ENCODE measurements around the gene PLEK2.

Gene PLEK2

DNA sequence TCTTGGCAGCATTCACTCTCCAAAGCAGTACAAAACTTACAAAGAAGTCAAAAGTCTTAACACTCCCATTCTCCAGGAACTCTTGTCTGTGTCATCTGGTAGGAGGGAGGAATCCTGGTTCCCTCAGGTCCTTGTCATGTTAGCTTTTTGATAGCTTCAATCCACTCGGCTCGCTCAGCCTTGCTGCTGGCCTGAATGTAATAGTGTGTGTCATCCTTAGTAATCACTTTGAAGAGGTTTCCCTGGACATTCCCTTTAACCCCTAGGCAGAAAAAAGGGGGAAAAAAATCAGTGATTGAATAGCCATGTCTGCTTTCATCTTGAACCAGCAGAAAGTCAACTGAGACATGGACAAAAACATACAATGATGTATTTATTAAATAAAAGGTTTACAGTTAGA lies 24.8 kb downstream of the PLEK2 start:
- DNase-seq (ENCODE audit: low read depth), result no peak
- H3K4me3 ChIP-seq (ENCODE audit: low read depth, low read length), result no peak overlapping the region
- in situ Hi-C loops (cut with HindIII; ENCODE audit: low sequenced_read_pairs), result no loop called here
- TF ChIP-seq, protein P1, sequence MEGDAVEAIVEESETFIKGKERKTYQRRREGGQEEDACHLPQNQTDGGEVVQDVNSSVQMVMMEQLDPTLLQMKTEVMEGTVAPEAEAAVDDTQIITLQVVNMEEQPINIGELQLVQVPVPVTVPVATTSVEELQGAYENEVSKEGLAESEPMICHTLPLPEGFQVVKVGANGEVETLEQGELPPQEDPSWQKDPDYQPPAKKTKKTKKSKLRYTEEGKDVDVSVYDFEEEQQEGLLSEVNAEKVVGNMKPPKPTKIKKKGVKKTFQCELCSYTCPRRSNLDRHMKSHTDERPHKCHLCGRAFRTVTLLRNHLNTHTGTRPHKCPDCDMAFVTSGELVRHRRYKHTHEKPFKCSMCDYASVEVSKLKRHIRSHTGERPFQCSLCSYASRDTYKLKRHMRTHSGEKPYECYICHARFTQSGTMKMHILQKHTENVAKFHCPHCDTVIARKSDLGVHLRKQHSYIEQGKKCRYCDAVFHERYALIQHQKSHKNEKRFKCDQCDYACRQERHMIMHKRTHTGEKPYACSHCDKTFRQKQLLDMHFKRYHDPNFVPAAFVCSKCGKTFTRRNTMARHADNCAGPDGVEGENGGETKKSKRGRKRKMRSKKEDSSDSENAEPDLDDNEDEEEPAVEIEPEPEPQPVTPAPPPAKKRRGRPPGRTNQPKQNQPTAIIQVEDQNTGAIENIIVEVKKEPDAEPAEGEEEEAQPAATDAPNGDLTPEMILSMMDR (IDR thresholded peaks at IDR 0.05; ENCODE audit: low read depth, low read length, missing control alignments), result no peak

DNA sequence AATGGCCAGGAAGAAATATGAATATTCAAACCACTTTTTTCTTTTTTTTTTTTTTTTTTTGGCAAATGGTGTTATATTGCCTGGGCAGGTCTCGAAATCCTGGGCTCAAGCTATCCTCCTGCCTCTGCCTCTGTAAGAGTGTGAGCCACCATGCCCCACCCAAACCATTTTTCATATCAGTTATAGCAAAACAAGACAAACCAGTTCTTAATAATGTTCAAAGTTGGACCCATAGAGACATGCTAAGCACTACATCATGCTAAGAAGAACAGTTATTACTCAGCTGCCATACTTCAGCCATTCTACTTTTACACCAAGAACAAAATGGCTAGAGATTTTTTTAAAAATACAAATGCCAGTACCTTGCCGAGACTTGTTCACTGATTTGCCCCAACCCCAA lies 26.3 kb downstream of the PLEK2 start:
- no peak overlapping the region for H3K4me3 ChIP-seq (ENCODE audit: low read depth, low read length)
- no peak for DNase-seq (ENCODE audit: low read depth)
- TF ChIP-seq, protein P1 (IDR thresholded peaks at IDR 0.05; ENCODE audit: low read depth, low read length, missing control alignments), result no peak
- in situ Hi-C loops (cut with HindIII; ENCODE audit: low sequenced_read_pairs), result no loop called here

DNA sequence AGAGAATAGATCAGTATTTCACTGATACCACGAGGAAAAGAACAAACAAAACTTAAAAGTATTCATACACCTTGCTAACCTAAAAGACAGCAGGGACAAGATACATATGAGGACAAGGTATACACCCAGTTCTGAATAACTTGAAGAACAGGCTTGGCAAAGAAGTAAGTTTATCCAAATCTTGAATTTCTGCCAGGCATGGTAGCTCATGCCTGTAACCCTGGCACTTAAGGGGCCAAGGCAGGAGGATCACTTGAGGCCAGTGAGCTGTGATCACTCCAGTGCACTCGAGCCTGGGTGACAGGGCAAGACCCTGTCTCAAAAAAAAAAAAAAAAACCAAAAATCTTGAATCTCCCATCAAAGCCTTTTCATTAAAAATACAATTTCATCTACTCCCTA lies 26.8 kb downstream of the PLEK2 start:
- in situ Hi-C loops (cut with HindIII; ENCODE audit: low sequenced_read_pairs), result no loop called here
- TF ChIP-seq, protein P1 (IDR thresholded peaks at IDR 0.05; ENCODE audit: low read depth, low read length, missing control alignments), result no peak
- H3K4me3 ChIP-seq (ENCODE audit: low read depth, low read length), result no peak overlapping the region
- DNase-seq (ENCODE audit: low read depth), result no peak

DNA sequence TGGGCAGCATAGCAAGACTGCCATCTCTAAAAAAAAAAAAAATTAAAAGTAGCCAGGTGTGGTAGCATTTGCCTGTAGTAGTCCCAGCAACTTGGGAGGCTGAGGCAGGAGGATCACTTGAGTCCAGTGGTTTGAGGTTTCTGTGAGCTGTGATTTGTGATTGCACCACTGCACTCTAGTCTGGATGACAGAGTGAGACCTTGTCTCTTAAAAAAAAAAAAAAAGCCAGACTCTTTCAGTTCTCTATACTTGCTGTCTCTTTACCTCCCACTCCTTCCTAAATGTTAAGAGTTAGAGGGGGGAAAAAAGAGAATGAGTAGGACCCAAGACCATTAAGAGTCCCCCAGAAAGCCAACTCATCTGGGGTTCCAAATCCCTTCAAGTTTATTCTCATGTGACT lies 34.0 kb downstream of the PLEK2 start:
- TF ChIP-seq, protein P1 (IDR thresholded peaks at IDR 0.05; ENCODE audit: low read depth, low read length, missing control alignments), result no peak
- in situ Hi-C loops (cut with HindIII; ENCODE audit: low sequenced_read_pairs), result no loop called here
- H3K4me3 ChIP-seq (ENCODE audit: low read depth, low read length), result no peak overlapping the region
- no peak for DNase-seq (ENCODE audit: low read depth)

DNA sequence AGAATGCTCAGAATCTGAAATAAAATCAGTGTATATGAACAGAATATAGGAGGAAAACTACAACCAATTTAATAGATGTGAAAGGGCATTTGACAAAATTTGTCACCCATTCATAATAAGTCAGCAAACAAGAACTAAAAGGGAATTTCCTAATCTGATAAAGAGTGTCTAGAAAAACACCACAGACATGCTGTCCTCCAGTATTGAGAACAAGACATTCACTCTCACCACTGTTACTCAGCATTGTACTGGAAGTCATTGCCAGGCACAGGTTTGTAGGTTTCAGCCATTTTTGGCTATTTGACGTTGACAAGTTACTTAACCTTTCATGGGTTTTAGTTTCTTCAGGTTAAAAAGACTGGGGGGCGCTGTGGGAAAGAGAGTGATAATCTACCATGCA lies 38.6 kb downstream of the PLEK2 start:
- TF ChIP-seq, protein P1 (IDR thresholded peaks at IDR 0.05; ENCODE audit: low read depth, low read length, missing control alignments), result no peak
- no peak for DNase-seq (ENCODE audit: low read depth)

DNA sequence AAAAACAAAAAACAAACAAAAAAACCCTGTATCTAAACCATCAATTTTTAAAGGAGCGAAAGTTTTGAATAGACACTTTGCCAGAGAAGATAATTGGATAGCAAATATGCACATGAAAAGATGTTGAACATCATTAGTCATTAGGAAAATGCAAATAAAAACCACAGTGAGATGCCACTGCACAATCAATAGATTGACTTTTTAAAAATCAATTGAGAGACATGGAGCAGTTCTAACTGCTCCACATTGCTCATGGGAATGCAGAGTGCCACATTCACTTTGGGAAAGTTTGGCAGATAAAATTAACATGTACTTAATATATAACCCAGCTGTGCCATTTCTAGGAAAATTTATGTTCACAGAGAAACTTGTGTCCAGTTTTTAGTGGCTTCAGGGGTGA lies 39.1 kb downstream of the PLEK2 start:
- in situ Hi-C loops (cut with HindIII; ENCODE audit: low sequenced_read_pairs), result no loop called here

More for the DNA sequence above, 38.6 kb downstream of the PLEK2 start:
- in situ Hi-C loops (cut with HindIII; ENCODE audit: low sequenced_read_pairs), result no loop called here
- H3K4me3 ChIP-seq (ENCODE audit: low read depth, low read length), result no peak overlapping the region

More for the DNA sequence above, 39.1 kb downstream of the PLEK2 start:
- DNase-seq (ENCODE audit: low read depth), result no peak
- TF ChIP-seq, protein P1 (IDR thresholded peaks at IDR 0.05; ENCODE audit: low read depth, low read length, missing control alignments), result no peak
- no peak overlapping the region for H3K4me3 ChIP-seq (ENCODE audit: low read depth, low read length)

All from astrocyte of the cerebellum (primary cell).